HuH-7 (cell line): ENCODE data around the gene ARL6IP4.
"Not testable (repeated sequence)": the region's sequence is repeated elsewhere in the genome, so short reads cannot be mapped to it uniquely, and the experiment has no call there.

ENCODE experiments used
- DNase-seq: peaks from one replicate; pipeline ENCODE4 v3.0.0; 2011; ENCODE audit warnings: low spot score

Gene ARL6IP4

GRCh38 chr12:122980183-122981035 is at the start of gene ARL6IP4:
Gene ARL6IP4, plus strand, starts transcription at chr12:122980681. Its CDS starts 459 bp downstream, at chr12:122981140.
- DNase-seq, result peak; percentile 77

DNA sequence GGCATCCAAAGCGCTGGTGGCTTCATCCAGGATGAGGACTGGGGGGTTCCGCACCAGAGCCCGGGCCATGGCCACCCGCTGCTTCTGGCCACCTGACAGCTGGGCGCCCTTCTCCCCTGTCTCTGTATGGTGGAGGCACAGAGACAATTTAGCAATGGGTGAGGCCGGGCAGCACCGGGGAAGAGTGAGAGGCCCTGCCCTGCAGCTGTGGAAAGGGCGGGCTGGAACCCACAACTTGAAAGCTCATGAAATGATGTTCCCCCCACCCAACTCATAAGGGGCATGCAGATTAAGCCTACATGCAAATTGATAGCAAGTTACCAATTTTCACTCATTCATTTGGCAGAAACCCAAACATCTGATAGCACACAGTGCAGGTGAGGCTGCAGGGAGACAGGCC is 48.3 kb upstream of the ARL6IP4 start:
- no peak for DNase-seq

GRCh38 chr12:122934722-122935121 is 45.8 kb upstream of the ARL6IP4 start:
- no peak for DNase-seq

- no peak for DNase-seq
Measured at GRCh38 chr12:122935318-122935717, 45.2 kb upstream of the ARL6IP4 start.

DNA sequence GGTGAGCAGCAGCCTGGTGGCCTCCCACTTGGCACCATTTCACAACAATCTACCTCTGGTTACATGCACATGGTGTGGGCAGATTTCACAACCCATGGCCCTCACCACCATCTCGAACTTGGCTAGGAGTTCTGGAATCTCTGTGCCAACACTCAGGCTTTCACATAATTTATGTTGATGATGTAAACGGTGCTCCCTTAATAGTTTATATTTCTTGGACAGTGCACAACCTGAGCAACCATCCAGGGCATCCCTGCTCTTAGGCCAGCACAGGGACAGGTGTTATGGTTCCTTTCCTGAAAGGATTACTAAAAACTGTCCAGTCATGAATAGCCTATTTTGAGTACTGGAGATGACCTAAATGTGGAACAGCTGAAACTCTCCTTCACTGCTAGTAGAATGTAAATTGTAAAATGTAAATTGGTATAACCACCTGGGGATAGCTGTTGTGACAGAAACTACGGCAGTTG is 42.8 kb upstream of the ARL6IP4 start:
- no peak for DNase-seq

DNA sequence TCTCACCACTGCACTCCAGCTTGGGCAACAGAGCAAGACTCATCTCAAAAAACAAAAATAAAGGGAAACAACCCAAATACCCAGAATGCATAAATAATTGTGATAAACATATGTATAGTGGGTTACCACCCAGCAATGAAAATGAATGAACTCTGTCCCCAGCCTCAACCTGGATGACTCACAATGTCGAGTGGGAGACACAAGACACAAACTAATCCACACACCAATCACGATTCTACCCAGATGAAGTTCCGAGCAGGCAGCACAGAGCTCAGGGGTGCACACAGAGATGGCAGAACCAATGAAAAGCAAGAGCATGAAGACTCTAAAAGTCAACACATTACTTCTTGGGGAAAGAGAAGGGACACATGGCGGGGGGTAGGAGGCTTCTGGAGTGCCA is 41.4 kb upstream of the ARL6IP4 start:
- DNase-seq, result no peak

- DNase-seq, result not testable (repeated sequence)
Measured at GRCh38 chr12:122941351-122941750, 39.1 kb upstream of the ARL6IP4 start.

DNA sequence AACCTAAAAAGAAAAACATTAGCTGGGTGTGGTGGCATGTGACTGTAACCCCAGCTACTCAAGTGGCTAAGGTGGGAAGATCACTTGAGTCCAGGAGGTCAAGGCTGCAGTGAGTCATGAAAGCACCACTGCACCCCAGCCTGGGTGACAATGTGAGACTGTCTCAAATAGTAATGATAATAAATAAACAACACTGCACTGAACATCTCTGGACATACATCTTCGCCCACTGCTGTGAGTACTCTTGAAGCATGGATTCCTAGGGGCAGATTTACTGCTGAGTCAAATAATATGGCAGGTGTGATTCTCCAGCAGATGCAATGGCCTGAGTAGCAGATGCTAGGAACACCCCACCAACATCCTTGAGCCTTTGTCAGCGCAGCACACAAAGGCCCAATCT is 37.8 kb upstream of the ARL6IP4 start:
- no peak for DNase-seq

DNA sequence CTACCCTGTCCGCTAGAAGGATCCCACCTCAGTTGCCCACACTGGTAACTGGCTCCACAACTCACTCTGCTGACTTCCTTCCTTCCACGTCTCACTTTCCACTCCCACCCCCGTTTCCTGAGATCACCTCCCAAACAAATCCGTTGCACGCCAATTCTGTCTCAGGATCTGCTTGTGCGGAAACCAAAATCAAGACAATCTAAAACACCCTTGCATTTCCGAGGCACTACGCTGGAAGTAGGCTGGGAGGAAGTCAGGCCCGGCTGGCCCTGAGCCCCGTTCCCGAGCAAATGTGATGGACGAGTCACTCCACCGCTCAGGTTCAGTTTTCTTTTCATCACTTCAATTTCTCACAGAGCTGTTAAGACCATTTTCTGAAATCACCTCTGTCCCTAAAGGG is 37.3 kb upstream of the ARL6IP4 start:
- DNase-seq, result no peak

GRCh38 chr12:122944605-122945592 is 35.6 kb upstream of the ARL6IP4 start:
- no peak for DNase-seq

DNA sequence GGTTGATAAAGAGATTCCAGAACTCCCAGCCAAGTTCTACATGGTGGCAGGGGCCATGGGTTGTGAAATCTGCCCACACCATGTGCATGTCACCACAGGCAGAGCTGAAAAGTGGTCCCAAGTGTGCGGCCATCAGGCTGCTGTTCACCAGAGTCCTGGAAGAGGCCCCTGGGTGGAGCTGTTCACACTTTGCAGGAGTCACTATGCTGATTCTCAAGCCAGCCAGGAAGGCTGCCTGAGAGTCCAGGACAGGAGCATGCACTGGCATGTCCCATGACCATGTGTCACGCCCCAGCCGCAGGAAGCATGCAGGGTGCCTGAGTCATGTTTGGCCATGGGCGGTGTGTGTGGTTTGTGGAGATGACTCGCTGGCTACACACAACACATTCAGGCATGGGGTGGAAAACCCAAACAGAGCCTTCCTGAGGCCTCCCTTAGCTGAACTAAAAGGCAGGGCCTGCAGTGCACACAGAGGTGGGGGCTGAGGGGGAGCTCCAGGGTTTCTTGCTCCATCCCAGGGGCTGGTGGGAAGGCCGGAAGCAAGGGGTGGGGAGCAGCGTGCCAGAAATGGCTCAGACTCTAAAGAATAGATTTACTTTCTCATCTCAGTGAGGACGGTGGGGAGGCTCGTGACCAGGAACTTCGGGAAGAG is 33.7 kb upstream of the ARL6IP4 start:
- DNase-seq, result peak; percentile 37

DNA sequence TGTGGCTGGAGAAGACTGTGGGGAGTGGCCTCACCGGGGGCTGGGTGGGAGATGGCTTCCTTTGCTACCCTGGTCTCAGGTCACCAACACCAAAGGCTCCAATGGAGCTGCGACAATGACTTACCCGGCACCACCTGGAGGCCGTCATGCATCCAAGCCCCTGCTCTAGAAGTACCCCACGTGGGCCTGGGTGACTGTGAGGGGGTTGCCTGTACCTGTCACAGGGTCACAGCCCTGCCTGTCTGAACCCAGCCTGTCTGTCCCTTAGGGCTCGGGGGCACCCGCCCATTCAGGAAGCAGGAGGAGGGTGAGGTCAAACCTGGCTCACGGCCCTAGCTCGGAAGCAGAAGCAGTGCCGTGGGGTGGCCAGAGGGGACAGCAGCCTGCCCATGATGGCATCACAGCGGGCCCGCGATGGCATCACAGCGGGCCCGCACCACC is 33.1 kb upstream of the ARL6IP4 start:
- DNase-seq, result no peak

GRCh38 chr12:122948605-122949004 is 31.9 kb upstream of the ARL6IP4 start:
- DNase-seq, result no peak

GRCh38 chr12:122949405-122949804 is 31.1 kb upstream of the ARL6IP4 start:
- no peak for DNase-seq

DNA sequence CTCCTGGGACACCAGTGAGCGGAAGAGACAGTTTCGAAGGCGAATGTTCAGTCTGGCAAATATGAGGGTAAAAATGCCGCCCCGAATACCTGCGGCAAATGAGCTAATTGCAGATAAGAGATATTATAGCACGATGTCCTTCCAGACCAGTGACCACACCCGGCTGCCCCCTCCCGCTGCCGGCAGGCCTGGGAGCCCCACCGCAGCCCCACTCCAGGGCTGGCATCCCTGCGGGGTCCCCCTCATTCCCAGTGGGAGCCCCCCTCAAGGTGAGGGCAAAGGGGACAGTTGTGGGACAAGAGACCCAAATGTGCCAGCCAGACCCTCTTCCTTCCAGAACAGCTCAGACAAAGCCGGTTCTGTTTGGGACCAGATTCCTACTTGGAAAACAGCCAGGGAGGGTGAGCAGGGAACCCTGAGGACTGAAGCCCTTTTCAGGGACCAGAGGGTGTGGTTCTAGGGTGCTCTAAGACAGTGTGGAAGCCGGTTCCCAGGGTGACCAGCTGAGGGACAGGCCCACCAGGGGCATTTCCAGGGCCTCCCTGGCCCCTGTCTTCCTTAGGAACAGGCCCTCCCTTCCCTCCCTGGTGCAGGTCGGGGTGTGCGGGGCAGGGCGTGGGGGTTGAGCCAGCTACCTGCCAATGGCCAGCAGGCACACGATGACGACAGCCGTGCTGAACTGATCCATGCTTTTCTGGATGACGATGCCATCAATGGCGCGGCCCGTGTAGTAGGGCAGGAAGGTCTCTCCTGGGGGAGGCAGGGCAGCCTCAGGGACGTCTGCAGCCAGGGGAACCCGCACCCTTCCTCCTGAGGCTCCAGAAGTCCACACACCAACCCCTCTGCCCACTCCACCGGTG is 30.4 kb upstream of the ARL6IP4 start:
- no peak for DNase-seq

DNA sequence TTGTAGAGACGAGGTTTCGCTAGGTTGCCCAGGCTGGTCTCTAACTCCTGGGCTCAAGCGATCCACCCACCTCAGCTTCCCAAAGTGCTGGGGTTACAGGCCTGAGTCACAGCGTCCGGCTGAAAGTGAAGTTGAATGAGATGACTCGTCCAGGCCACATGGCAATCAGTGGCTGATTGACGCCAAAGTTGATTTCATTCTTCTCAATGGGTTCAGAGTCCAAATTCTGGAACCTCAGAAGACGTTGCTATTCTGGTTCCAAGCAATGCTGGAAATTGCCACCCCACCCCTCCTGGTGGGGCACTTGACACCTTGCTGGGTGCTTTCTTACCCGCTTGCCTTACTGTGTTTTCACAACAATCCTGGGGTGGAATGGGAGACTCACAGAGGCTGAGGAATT is 29.1 kb upstream of the ARL6IP4 start:
- DNase-seq, result no peak

GRCh38 chr12:122951979-122952892 is 28.2 kb upstream of the ARL6IP4 start:
- DNase-seq, result peak; percentile 89

DNA sequence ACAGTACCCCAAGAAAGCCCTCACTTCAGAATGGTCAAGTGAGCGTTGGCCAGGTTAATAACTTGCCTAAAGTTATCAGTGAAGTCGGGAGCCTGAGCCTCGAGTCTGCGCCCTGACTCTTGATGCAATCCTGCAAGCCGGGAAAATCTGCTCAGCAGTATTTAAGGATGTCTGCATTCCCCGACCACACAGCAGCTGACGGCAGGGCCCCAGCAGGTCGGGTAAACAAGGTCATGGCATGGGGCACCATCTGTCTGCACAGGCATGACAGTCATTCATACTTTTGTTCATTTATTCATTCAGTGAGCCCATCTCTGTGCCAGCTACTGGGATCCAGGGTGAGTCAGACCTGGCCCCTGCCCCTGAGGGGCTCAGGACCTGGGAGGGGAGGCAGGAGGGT is 25.3 kb upstream of the ARL6IP4 start:
- DNase-seq, result no peak

GRCh38 chr12:122956035-122956434 is 24.4 kb upstream of the ARL6IP4 start:
- no peak for DNase-seq
